Fibroblast of lung (primary cell): ENCODE data around the gene CEACAM20. TPM values are rescaled to one million over a fixed set of nuclear protein-coding genes. Genes with fewer than 3 reads are reported as not detected.

ENCODE experiments used
- DNase-seq, 2 donors: peaks; one replicate each; pipeline versions ENCODE4 v3.0.0 to v3.0.0-alpha.2; 2010; ENCODE audit warnings: low read depth in 2 of 2
- H2AFZ ChIP-seq: 2 replicates; pipeline ENCODE4 v1.5.1; 2012; ENCODE audit warnings: low read length, control low read depth, inconsistent platforms
- H3K27ac ChIP-seq: 2 replicates; pipeline ENCODE4 v1.5.1; 2011; ENCODE audit warnings: low read length, control low read depth; ENCODE audit not compliant: insufficient read depth
- H3K27me3 ChIP-seq: 2 replicates; pipeline ENCODE4 v1.5.1; 2011; ENCODE audit warnings: mild to moderate bottlenecking, low read length; ENCODE audit not compliant: control insufficient read depth, insufficient read depth
- H3K36me3 ChIP-seq: 2 replicates; pipeline ENCODE4 v1.5.1; 2011; ENCODE audit warnings: low read length; ENCODE audit not compliant: control insufficient read depth, insufficient read depth
- H3K4me1 ChIP-seq: 2 replicates; pipeline ENCODE4 v1.5.1; 2011; ENCODE audit warnings: low read length; ENCODE audit not compliant: control insufficient read depth, insufficient read depth; ENCODE audit errors: extremely low read depth
- H3K4me2 ChIP-seq: 2 replicates; pipeline ENCODE4 v1.5.1; 2011; ENCODE audit warnings: low read length, control low read depth; ENCODE audit not compliant: insufficient read depth; ENCODE audit errors: extremely low read depth
- H3K4me3 ChIP-seq, 4 experiments: fragments of 200-600 bp in 1 of 4; sonication (generic) in 1 of 4; replicated peaks in 1 of 4; 2 replicates each; pipeline ENCODE4 v1.5.1; 2011 to 2016; ENCODE audit warnings: low read length in 4 of 4, low read depth in 3 of 4, mild to moderate bottlenecking in 3 of 4, control low read depth in 2 of 4, inconsistent platforms in 1 of 4, mixed read lengths in 1 of 4; ENCODE audit not compliant: insufficient read depth in 1 of 4; ENCODE audit errors: control extremely low read depth in 1 of 4
- H3K79me2 ChIP-seq: 2 replicates; pipeline ENCODE4 v1.5.1; 2012; ENCODE audit warnings: mild to moderate bottlenecking, low read length, inconsistent platforms; ENCODE audit not compliant: control insufficient read depth, insufficient read depth
- H3K9ac ChIP-seq: 2 replicates; pipeline ENCODE4 v1.5.1; 2011; ENCODE audit warnings: mild to moderate bottlenecking, low read length, control low read depth; ENCODE audit not compliant: insufficient read depth
- H3K9me3 ChIP-seq: 2 replicates; pipeline ENCODE4 v1.5.1; 2012; ENCODE audit warnings: low read depth, low read length; ENCODE audit not compliant: control insufficient read depth, insufficient read depth
- H4K20me1 ChIP-seq: 2 replicates; pipeline ENCODE4 v1.5.1; 2011; ENCODE audit warnings: low read length; ENCODE audit not compliant: control insufficient read depth, insufficient read depth; ENCODE audit errors: extremely low read depth
- EZH2 ChIP-seq: IDR thresholded peaks from 2 replicates; pipeline ENCODE4 v1.5.1; 2012; ENCODE audit warnings: low read length, control low read depth, mild to moderate bottlenecking; ENCODE audit errors: missing control alignments
- polyA plus RNA-seq, 2 donors: library from polyadenylated mRNA; depleted of rRNA in 1 of 2; stranded (reverse) in 1 of 2; unstranded in 1 of 2; fragments of >200 nt; gene quantifications; 2 replicates each; pipeline ENCODE4 v1.2.1, GENCODE V29; 2011 to 2012; ENCODE audit warnings: missing spikeins in 1 of 2
- total RNA-seq: library from RNA; depleted of rRNA; stranded (reverse); fragments of >200 nt; gene quantifications from 2 replicates; pipeline ENCODE4 v1.2.1, GENCODE V29; 2014
- TF ChIP-seq, protein P1 (sequence below), 2 donors: IDR thresholded peaks in 1 of 2; conservative IDR thresholded peaks in 1 of 2; 1 replicate in 1 of 2; 2 replicates in 1 of 2; pipeline ENCODE4 v1.5.1; 2011 to 2012; ENCODE audit warnings: low read length in 2 of 2, control low read depth in 1 of 2, inconsistent platforms in 1 of 2, low read depth in 1 of 2, mild to moderate bottlenecking in 1 of 2

The CEACAM20 gene
- total and polyA plus RNA-seq, 2 donors (not counting 1 experiment from before 2014, with no cell fraction given) = not detected

DNA sequence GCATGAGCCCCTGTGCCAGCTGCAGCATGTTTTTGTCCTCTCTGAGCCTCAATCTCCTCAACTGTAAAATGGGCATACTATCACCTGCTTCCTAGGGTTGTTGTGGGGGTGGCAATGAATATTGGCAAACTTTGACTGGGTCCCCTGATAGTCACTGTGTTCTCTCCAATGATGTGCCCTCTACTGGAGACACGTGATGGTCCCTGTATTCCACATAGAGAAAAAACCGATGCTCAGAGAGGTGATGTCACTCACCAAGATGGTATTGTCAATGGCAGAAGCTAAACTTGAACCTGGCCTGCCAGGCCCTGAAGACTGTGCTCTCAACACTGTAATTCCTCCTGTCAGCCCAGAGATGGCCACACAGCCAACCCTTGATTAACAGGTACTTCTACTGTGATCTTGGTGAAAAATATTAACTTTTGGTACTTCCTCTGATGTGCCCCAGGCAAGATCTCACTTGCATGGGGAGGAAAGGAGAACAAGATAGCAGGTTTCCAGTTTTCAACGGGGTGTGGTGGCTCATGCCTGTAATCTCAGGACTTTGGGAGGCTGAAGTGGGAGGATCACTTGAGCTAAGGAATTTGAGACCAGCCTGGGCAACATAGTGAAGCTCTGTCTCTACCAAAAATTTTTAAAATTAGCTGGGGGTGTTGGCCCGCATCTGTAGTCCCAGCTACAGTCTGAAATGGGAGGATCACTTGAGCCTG lies 3.6 kb downstream of the CEACAM20 start:
- no peak overlapping the region for H3K27ac ChIP-seq
- TF ChIP-seq, protein P1, sequence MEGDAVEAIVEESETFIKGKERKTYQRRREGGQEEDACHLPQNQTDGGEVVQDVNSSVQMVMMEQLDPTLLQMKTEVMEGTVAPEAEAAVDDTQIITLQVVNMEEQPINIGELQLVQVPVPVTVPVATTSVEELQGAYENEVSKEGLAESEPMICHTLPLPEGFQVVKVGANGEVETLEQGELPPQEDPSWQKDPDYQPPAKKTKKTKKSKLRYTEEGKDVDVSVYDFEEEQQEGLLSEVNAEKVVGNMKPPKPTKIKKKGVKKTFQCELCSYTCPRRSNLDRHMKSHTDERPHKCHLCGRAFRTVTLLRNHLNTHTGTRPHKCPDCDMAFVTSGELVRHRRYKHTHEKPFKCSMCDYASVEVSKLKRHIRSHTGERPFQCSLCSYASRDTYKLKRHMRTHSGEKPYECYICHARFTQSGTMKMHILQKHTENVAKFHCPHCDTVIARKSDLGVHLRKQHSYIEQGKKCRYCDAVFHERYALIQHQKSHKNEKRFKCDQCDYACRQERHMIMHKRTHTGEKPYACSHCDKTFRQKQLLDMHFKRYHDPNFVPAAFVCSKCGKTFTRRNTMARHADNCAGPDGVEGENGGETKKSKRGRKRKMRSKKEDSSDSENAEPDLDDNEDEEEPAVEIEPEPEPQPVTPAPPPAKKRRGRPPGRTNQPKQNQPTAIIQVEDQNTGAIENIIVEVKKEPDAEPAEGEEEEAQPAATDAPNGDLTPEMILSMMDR (conservative IDR thresholded peaks at IDR 0.05 in 1 of 2, IDR thresholded peaks at IDR 0.05 in 1 of 2; ENCODE audit: low read depth in 1 of 2, low read length in 2 of 2) = no peak
- TF ChIP-seq EZH2 = no peak
- no peaks in the 10 kb centered on the region for H3K36me3 ChIP-seq
- no peak overlapping the region for H3K4me3 ChIP-seq
- no peaks in the 10 kb centered on the region for H3K27me3 ChIP-seq
- no peak for DNase-seq
- no peaks in the 10 kb centered on the region for H4K20me1 ChIP-seq
- no peaks in the 10 kb centered on the region for H3K9me3 ChIP-seq
- H3K9ac ChIP-seq = no peak overlapping the region
- no peaks in the 10 kb centered on the region for H3K4me1 ChIP-seq
- H3K4me2 ChIP-seq = no peak overlapping the region
- H3K79me2 ChIP-seq = no peaks in the 10 kb centered on the region
- H2AFZ ChIP-seq = no peak overlapping the region

DNA sequence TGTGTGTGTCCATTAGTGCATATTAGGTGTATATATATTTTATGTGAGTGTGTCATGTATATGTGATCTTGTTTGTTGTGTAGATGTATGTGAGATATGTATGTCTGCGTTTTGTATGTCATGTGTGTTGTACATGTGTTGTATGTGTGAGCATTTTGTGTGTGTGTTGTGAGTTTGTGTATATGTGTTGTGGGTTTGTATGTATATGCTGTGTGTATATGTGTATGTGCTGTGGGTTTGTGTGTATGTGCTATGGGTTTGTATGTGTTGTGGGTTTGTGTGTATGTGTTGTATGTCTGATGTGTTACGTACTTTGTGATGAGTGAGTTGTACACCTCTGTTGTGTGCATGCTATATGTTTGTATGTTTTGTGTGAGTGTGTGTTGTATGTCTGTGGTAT lies 8.1 kb downstream of the CEACAM20 start:
- Histone ChIP-seq H3K9me3 (no peaks in the 10 kb centered on the region), H3K4me3 (no peak overlapping the region), H3K4me1 (no peaks in the 10 kb centered on the region)

DNA sequence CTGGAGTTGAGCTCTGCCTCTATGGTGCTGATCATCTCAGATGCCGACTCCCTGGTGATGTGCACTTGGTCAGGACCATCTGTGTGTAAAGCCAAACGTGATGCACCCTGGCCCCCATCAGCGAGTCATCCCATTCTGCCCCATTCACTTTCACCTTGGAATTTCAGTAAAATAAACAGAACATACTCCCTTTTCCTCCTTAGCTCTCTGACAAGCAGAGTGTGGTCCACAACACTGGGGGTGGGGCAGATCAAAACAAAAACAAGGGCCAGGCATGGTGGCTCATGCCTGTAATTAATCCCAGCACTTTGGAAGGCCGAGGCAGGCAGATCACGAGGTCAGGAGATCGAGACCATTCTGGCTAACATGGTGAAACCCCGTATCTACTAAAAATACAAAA lies 12.3 kb downstream of the CEACAM20 start:
- H3K27ac ChIP-seq = no peak overlapping the region
- H3K79me2 ChIP-seq = no peaks in the 10 kb centered on the region
- no peak overlapping the region for H2AFZ ChIP-seq
- H3K36me3 ChIP-seq = no peaks in the 10 kb centered on the region
- no peaks in the 10 kb centered on the region for H3K4me1 ChIP-seq
- no peaks in the 10 kb centered on the region for H4K20me1 ChIP-seq
- H3K27me3 ChIP-seq = no peaks in the 10 kb centered on the region
- H3K9ac ChIP-seq = no peak overlapping the region
- H3K4me2 ChIP-seq = no peak overlapping the region
- no peak for DNase-seq
- no peaks in the 10 kb centered on the region for H3K9me3 ChIP-seq
- H3K4me3 ChIP-seq = no peak overlapping the region
- TF ChIP-seq, protein P1 (conservative IDR thresholded peaks at IDR 0.05 in 1 of 2, IDR thresholded peaks at IDR 0.05 in 1 of 2; ENCODE audit: low read depth in 1 of 2, low read length in 2 of 2) = no peak
- TF ChIP-seq EZH2 = no peak

More for the DNA sequence above, 8.1 kb downstream of the CEACAM20 start:
- TF ChIP-seq, protein P1 (conservative IDR thresholded peaks at IDR 0.05 in 1 of 2, IDR thresholded peaks at IDR 0.05 in 1 of 2; ENCODE audit: low read depth in 1 of 2, low read length in 2 of 2) = no peak
- Histone ChIP-seq H3K4me2 (no peak overlapping the region), H3K36me3 (no peaks in the 10 kb centered on the region), H3K9ac (no peak overlapping the region), H3K27me3 (no peaks in the 10 kb centered on the region), H3K79me2 (no peaks in the 10 kb centered on the region), H3K27ac (no peak overlapping the region), H4K20me1 (no peaks in the 10 kb centered on the region), H2AFZ (no peak overlapping the region)
- DNase-seq = no peak
